ENCODE data around the gene BEND6. TPM values are rescaled to one million over a fixed set of nuclear protein-coding genes. Genes with fewer than 3 reads are reported as not detected.
"Not testable (repeated sequence)": the region's sequence is repeated elsewhere in the genome, so short reads cannot be mapped to it uniquely, and the experiment has no call there.

BEND6 gene
- total RNA-seq, 1 experiment from 2014 or later: 6.4 TPM

DNA sequence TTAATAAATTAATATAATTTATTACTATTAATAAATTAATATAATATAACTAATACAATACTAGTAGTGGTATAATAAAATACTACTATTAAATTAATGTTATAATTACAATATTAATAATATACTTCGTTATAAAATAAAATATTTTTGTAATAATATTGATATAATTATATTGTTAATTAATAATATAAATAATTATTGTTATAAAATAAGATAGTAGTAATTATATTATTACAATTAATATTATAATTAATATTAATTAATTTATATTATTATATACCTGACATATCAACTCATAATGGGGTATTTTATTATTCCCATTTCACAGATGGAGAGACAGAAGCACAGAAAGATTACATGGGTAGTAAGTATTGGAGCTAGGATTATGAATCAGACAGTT lies 8.9 kb downstream of the BEND6 start:
- DNase-seq (ENCODE audit: low spot score): no peak
- in situ Hi-C loops (cut with HindIII; ENCODE audit: low sequenced_read_pairs): no loop called here

DNA sequence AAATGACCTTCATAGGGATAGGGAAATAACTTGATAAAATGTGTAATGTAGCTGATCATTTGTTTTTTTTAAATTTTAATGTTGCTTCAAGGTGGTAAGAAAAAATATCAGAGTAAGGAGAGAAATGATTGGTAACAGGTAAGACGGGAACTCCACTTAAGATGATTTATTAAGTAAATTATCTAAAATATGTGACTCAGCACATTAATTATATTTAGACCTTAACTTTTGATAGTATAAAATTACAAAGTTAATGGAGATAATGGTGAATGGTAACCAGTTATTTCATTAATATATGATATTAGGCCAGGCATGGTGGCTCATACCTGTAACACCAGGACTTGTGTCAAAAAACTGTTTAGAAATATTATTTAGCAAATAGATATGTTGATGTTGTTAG lies 10.2 kb downstream of the BEND6 start:
- in situ Hi-C loops (cut with HindIII; ENCODE audit: low sequenced_read_pairs): no loop called here
- no peak for DNase-seq (ENCODE audit: low spot score)

DNA sequence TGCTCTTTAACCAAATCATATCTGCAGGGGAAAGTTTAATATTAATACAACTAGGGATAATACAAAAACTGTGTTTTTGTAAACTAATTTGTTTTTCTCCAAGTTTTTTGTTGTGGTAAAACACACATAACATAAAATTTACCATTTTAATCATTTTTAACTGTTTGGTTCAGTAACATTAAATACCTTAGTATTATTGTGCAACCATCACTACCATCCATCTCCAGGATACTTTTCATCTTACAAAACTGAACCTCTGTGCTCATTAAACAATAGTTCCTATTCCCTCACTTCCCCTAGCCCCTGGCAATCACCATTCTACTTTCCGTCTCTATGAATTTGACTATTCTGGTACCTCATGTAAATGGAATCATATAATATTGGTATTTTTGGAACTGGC lies 15.9 kb downstream of the BEND6 start:
- no peak for DNase-seq (ENCODE audit: low spot score)
- in situ Hi-C loops (cut with HindIII; ENCODE audit: low sequenced_read_pairs): no loop called here

DNA sequence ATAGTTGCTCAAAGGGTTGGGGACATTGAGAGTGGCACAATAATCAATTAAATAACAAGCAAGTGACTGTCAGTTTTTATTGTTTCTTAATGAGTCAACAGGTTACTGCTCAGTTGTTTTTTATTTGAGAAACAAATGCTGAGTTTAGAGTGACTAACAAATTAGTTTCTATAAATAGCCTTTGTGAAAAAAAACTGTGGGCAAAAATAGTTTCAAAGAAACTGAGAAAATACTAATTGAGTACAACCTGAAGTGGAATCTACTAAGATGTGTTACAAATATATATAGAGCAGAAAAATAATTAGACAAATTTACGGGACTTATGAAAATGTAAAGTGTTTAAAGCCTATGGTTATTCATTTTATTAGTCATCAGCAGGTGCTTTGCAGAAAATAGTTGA lies 22.3 kb downstream of the BEND6 start:
- no peak for DNase-seq (ENCODE audit: low spot score)
- in situ Hi-C loops (cut with HindIII; ENCODE audit: low sequenced_read_pairs): no loop called here

DNA sequence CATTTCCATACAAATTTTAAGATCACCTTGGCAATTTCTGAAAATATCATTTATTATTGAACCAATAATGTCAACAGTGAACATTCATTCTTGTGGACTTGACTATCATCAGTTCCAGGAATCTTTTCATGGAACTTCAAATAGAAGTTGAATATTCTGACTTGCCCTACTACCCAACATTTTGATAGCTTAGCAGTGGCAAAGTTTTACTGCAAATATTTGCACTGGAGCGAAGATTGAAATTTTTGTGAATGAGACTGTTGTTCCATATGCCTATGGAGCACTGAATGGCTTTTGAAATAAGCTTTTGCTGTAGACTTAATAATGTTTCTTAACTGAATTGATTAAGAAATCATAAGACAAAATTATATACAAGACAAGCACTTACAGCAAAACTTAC lies 23.6 kb downstream of the BEND6 start:
- in situ Hi-C loops (cut with HindIII; ENCODE audit: low sequenced_read_pairs): no loop called here
- no peak for DNase-seq (ENCODE audit: low spot score)

DNA sequence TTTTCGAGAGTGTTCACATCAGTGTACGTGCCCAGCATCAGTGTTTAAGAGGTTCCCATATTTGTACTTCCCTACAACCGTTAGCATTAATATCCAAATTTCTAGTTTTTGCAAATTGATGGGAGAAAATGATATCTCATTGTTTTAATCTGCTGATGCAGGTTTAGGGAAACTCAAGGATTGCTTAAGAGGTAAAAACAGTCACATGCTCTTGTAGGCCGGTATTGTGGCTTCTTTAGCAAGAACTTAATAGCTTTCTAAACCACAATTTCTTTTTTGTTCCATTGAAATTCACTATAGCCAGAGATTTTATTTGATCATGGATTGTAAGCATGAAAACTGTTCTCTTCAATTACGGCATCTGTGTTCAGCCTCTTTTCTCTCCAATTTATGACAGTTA lies 29.5 kb downstream of the BEND6 start:
- in situ Hi-C loops (cut with HindIII; ENCODE audit: low sequenced_read_pairs): no loop called here
- no peak for DNase-seq (ENCODE audit: low spot score)

DNA sequence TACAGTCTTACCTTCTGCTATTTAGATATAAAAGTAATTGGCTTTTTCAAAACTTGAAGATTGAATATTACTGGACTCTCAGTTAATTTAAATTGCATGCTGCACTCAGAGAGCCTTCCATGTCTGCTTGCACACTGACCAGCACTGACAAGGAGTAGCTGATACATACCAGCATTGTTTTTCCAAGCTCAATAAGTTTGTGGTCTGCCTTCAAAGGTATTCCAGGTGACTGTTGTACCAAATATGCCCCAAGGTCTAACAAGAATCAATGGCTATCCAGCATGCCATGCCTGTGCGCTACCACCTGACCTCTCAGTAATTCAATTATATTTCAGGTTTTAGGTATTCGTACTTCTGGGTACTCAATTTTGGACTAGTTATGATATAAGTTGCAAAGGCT lies 30.0 kb downstream of the BEND6 start:
- DNase-seq (ENCODE audit: low spot score): no peak
- in situ Hi-C loops (cut with HindIII; ENCODE audit: low sequenced_read_pairs): no loop called here

DNA sequence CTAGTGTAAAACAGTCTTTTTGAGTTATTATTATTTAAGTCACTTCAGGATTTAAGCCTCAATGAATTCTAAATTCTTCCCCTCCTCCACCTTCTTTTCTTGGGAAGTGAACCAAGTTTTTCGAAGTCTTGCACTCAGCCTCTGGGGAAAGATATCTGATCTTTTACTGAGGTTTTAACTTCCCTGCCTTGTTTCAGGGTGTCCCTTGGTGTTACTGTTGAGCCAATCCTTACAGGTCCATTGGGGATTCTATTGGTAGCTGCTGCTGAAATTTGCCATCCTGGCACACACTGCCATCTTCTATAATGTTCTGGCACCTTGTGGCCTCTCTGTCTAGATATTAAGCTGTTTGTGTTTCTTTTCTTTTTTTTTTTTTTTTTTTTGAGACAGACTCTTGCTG lies 31.7 kb downstream of the BEND6 start:
- in situ Hi-C loops (cut with HindIII; ENCODE audit: low sequenced_read_pairs): no loop called here

DNA sequence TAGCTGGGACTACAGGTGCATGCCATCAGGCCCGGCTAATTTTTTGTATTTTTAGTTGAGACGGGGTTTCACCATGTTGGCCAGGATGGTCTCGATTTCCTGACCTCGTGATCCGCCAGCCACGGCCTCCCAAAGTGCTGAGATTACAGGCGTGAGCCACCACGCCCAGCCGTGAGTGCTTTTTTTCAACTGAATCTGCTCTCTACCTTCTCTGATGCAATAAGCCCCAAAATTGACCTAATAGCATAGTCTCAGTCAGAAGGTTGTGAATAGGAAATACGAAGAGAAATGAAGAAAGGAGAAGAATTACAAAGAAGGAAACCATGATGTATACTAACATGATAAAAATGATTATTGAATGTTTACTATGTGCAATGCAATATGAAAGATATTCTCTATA lies 33.2 kb downstream of the BEND6 start:
- DNase-seq (ENCODE audit: low spot score): no peak
- in situ Hi-C loops (cut with HindIII; ENCODE audit: low sequenced_read_pairs): no loop called here

More for the DNA sequence above, 31.7 kb downstream of the BEND6 start:
- no peak for DNase-seq (ENCODE audit: low spot score)

DNA sequence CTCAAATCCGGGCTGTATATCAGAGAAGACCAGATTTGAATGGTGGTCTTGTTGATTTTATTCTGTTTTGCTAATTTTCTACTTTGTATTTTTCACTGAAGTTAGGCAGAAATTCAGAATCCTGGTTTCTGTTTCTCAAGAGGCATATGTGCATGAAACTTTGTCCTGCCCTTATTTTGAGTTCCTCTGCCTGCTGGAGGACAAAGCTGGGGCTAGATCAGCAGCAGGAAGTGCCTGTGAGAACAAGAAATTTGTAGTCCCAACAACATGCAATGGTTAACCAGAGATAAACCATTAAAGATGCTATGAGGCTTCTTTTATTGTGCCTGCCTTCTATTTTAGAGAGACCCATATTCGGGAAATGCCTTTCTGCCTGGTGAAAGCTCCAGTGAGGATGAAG lies 37.1 kb downstream of the BEND6 start:
- in situ Hi-C loops (cut with HindIII; ENCODE audit: low sequenced_read_pairs): no loop called here
- DNase-seq (ENCODE audit: low spot score): no peak

DNA sequence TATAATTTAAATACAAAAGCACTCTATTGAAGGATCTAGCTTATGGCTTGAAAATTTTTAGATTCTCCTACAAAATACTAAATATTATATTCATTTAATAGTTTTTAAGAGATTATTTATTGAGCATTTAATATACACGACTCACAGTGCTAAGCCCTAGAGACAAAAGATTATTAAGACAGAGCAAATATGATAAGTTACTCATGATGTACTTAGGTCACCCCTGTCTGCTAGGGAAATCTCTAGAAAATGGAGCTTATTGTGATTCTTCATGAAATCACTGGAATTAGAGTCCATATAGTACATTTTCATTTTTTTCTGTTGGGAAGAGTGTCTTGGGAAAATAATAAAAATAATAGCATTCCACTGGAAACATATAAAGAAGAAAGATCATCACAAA lies 37.8 kb downstream of the BEND6 start:
- DNase-seq (ENCODE audit: low spot score): no peak
- in situ Hi-C loops (cut with HindIII; ENCODE audit: low sequenced_read_pairs): no loop called here

DNA sequence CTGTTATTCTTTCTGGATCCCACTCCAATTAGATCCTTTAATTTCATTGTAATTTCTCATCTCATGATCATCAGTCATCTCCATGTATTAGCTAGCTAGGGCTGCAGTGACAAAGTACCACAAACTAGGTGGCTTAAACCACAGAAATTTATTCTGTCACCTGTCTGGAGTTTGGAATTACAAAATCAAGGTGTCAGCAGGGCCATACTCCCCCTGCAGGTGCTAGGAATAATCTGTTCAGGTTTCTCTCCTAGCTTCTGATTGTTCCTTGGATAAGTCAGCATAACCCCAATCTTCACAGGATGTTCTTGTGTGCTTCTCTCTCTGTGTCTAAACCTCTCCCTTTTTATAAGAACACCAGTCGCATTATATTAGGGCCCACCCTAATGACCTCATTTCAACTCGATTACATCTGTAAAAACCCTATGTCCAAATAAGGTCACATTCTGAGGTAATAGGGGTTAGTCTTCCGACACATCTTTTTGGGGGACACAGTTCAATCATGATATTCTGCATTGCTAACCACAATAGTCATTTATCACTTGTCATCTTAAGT lies 40.5 kb downstream of the BEND6 start:
- peak; percentile 4 for DNase-seq (ENCODE audit: low spot score)
- in situ Hi-C loops (cut with HindIII; ENCODE audit: low sequenced_read_pairs): no loop called here

DNA sequence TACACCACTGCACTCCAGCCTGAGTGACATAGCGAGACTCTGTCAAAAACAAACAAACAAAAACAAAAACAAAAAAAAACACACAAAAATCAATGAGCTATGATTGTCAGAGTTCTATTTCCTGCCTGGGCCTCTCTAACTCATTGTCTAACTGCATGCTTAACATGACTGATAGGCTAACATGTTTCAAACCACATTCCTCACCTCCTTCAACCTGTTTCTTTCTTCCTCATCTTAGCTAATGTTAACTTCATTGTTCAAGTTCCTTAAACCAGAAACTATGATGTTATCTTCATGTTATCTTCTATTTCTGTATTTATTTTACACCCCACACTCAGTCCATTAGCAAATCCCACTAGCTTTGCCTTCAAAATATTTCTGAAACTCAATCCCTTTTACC lies 41.5 kb downstream of the BEND6 start:
- in situ Hi-C loops (cut with HindIII; ENCODE audit: low sequenced_read_pairs): no loop called here
- DNase-seq (ENCODE audit: low spot score): no peak

DNA sequence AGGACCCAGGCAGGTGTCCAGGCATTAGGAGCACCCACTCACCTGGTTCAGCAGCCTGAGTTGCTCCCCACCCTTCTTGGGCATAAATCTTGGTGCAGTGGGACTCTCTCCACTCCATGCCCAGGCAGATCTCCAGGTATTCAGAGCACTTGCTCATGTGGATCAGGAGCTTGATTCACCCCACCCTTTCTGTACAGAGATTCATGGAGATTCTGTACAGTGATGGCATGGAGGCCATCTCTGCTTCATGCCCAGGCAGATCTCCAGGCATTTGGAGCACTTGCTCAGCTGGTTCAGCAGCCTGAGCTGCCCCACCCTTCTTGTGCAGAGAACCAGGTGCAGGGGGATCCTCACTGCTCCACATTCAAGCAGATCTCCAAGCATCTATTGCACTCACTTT lies 44.1 kb downstream of the BEND6 start:
- in situ Hi-C loops (cut with HindIII; ENCODE audit: low sequenced_read_pairs): no loop called here
- DNase-seq (ENCODE audit: low spot score): no peak

DNA sequence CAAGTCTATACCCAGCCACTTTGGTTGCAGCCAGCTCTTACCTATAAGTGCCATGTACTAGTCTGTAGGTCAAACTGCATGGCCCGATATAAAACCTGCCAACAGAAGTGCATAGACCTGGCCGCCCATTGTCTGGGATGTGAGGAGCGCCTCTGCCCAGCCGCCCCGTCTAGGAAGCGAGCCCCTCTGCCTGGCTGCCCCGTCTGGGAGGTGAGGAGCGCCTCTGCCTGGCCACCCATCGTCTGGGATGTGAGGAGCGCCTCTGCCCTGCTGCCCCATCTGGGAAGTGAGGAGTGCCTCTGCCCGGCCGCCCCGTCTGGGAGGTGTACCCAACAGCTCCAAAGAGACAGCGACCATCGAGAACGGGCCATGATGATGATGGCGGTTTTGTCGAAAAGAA lies 44.8 kb downstream of the BEND6 start:
- DNase-seq (ENCODE audit: low spot score); in situ Hi-C loops (cut with HindIII; ENCODE audit: low sequenced_read_pairs): not testable (repeated sequence)

DNA sequence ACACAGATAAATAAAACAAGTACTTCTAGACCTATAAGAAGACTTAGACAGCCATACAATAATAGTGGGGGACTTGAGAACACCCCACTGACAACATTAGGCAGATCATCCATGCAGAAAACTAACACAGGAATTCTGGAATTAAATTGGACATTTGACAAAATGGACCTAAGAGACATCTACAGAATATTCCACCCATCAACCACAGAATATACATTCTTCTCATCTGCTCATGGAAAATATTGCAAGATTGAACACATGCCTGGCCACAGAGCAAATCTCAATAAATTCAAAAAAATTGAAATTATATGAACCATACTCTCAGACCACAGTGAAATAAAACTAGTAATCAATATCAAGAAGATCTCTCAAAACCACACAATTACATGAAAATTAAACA lies 47.3 kb downstream of the BEND6 start:
- no peak for DNase-seq (ENCODE audit: low spot score)
- in situ Hi-C loops (cut with HindIII; ENCODE audit: low sequenced_read_pairs): no loop called here

DNA sequence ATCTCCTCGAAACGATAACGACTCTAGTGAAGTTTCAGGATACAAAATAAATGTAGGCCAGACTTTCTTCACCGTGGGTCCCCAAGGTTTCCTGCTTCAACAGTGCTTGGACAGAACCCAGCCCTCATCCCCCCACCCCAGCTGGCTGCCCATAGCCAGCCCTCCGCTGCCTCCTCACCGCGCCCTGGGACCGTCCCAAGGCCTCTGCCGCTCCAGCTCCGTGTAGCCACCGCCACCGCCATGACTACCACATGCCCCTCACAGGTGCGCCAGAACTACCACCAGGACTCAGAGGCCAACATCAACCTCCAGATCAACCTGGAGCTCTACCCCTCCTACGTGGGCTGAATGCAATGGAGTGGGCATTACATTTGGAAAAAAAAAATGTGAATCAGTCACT lies 49.4 kb downstream of the BEND6 start:
- in situ Hi-C loops (cut with HindIII; ENCODE audit: low sequenced_read_pairs): no loop called here
- no peak for DNase-seq (ENCODE audit: low spot score)

DNA sequence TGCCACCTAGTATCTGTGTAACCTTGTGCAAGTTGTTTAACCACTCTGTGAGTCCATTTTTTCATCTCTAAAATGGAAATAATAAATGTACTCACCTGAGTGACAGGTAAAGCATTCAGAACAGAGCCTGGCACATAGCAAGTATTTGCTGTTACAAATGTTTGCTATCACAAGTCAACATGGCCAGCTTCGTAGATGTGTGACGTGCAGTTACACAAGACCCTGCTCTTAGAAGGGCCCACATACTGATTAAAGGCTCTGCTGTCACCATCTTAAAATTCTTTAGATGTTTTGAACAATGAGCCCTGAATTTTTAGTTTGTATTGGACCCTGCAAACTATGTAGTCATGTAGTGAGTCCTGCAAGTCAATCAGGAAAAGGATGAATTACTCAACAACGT lies 51.2 kb downstream of the BEND6 start:
- in situ Hi-C loops (cut with HindIII; ENCODE audit: low sequenced_read_pairs): no loop called here
- DNase-seq (ENCODE audit: low spot score): no peak

DNA sequence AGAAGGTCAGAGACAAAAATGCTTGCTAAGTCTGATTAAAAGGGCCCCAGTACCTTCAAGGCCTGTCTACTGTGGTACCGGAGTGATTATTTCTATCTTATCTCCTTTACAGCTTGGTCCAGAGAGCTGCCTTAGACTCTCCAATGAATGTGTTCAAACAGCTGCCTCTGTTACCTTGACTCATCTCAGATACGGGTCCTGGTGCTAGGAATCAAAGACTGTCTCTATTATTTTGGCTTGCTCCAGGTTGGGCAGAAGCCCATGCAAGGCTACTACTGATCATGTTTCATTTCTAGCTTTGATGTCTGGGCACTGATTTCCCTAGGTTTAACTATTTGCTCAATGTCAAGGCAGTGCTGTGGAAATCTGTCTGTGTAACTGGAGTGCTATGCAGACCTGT lies 53.2 kb downstream of the BEND6 start:
- DNase-seq (ENCODE audit: low spot score); in situ Hi-C loops (cut with HindIII; ENCODE audit: low sequenced_read_pairs): not testable (repeated sequence)

DNA sequence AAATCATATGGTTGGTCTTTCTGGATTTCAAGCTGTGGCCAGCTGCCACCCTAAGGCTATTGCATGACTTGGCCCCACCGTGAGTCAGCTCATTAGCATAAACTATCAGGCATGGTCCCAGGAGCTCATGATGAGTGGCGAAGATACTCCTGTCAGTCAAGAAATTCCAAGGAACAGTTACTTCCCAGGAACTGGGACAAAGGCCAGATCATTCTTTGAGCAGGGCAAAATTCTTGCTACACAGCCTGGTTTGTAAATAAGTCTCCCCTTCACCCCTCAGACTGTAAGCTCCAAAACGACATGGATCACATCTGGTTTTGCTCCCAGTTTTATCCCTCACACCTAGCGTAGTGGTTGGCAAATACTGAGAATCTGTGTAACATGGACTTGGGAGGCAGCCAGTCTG lies 58.6 kb downstream of the BEND6 start:
- DNase-seq (ENCODE audit: low spot score): no peak
- in situ Hi-C loops (cut with HindIII; ENCODE audit: low sequenced_read_pairs): no loop called here

DNA sequence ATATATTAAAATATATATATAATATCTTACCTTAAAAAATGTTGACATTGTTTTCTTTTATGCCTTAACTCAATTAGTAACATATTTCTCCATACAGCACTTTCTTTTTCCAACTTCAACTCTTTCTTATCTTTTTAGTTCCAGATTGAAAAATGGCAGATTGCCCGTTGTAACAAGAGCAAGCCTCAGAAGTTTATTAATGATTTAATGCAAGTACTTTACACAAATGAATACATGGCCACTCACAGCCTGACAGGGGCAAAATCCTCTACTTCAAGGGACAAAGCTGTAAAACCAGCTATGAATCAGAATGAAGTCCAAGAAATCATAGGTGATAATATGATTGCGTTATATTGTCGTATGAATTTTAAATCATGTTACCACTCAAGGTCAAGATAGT lies 62.2 kb downstream of the BEND6 start:
- DNase-seq (ENCODE audit: low spot score): no peak
- in situ Hi-C loops (cut with HindIII; ENCODE audit: low sequenced_read_pairs): no loop called here

DNA sequence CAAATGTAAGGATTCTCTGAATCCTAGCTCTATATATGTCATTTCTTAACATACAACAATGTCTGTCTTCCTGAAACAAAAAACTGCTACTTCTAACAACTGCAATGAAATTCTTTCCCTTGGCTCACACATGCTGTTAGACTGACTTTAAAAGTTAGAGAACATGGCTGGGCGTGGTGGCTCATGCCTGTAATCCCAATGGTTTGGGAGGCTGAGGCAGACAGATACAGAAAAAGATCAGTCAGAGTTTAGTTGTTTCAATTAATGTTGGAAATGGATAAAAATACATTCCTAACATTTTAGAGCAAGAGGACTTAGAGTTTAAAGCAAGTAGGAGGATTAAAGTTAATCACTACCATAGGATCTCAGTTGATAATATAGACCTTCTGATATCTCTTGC lies 62.9 kb downstream of the BEND6 start:
- in situ Hi-C loops (cut with HindIII; ENCODE audit: low sequenced_read_pairs): no loop called here
- DNase-seq (ENCODE audit: low spot score): no peak
